ENCODE results near the gene CEP170.
"Not testable (repeated sequence)": the region's sequence is repeated elsewhere in the genome, so short reads cannot be mapped to it uniquely, and the experiment has no call there.

The CEP170 gene

GRCh38 chr1:243177792-243178191 lies 77.3 kb downstream of the CEP170 start:
- DNase-seq (ENCODE audit: low read depth, low spot score): not testable (repeated sequence)

DNA sequence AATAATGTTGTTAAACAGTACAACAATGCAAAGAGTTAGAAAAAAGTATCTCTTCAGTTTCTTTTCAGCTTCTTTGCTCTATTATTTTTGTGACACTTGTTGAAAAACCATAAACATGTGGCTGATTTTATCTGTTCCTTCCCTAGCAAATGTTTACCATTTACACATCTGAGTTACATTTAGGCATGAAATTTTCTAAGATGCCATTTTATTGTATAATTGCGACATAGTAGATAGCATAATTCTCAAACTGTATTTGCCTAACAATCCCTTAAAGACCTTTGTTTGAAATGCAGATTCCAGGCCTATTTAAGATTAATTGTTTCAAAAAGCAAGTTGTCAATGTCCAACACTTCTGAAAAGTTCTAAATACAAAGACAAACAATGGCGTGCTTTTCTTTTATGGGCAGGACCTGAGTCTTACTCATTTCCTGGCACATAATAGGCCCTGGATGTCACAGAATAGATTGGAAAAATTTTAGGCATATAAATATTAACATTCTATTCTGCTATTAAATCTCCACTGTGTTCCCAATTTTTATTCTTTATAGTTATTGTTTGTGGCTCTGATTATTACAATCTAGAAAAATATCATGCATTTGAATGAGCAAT lies 81.2 kb downstream of the CEP170 start:
- not testable (repeated sequence) for DNase-seq (ENCODE audit: low read depth, low spot score)

- DNase-seq (ENCODE audit: low read depth, low spot score): not testable (repeated sequence)
Observed at GRCh38 chr1:243164911-243165310, 90.2 kb downstream of the CEP170 start.

GRCh38 chr1:243150906-243151305 lies 104.2 kb downstream of the CEP170 start:
- not testable (repeated sequence) for DNase-seq (ENCODE audit: low read depth, low spot score)

DNA sequence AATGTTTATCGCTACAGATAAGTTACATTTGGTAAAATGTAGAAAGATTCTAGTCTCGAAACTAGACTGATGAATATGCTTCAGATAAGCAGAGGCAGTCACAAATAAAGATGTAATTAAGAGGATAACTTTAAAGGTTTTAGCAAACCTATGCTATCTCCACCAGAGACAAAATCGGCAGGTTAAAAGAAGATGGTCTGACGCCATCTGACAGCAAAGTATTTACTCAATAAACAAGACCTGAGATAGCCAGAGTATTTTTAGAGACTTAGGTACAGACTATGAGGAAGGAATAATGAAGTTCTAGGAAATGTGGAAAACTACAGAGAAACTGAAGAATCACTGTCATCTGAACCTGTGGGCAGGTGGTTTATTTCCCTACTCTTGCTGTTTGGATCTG lies 106.0 kb downstream of the CEP170 start:
- not testable (repeated sequence) for DNase-seq (ENCODE audit: low read depth, low spot score)

GRCh38 chr1:243147351-243147750 lies 107.7 kb downstream of the CEP170 start:
- not testable (repeated sequence) for DNase-seq (ENCODE audit: low read depth, low spot score)

DNA sequence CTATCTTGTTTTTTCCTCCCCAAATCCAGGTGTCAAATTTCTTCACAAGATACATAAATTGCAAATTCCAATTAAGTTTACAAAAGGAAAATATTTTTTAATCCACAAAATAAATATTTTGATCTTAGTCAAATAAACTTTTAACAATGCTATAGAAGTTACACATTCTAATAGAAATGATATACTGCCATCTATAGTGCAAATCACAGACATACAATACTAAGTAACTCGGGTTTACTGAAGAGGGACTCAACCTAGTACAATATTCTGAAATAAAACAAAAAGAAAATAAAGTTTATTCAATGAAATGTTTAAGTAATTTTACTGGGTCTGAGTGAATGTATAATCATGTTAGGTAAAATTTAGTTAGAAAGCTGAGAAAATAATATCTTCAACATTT lies 114.6 kb downstream of the CEP170 start:
- not testable (repeated sequence) for DNase-seq (ENCODE audit: low read depth, low spot score)

DNA sequence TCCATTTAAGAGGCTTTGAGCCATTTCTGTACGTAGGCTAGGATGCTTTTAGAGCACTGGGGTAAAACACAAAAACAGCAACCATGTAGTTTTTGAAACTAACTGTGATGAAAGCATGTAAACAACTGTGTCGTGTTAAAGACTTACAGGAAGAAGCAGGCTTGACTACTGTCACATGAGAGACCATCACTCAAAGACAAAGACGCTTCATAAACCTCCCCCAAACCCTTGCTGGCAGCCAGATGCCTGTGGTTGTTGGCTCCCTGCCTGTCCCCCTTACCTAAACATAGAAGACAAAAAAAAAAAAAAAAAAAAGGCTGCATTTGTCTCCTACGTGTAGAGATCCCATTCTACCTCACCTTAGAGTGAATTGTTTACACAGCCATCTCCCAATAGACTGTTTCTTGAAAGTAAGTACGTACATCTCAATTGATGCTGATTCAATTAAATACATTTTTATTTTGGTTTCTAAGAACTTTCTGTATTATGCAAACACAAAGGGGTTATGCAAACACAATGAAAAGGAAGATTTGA lies 132.1 kb downstream of the CEP170 start:
- DNase-seq (ENCODE audit: low read depth, low spot score): not testable (repeated sequence)

DNA sequence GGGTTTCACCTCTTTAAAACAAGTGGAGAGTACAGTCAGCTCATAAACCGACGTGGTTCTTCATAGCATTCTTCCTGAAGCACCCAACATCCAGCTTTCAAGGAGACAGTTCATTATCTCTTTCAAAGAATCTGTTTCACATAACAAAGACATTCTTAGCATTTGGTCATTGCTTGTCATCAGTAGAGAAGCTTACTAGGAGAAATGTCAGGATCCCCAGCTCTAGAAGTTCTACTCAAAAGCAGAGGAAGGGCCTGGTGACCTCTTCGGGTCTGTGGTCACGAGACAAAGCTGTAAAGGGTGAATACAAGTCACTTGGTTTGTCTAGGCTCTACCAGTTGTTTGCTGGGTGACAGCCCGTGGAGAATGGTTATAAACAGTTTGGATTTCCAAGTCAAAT lies 133.1 kb downstream of the CEP170 start:
- not testable (repeated sequence) for DNase-seq (ENCODE audit: low read depth, low spot score)

DNA sequence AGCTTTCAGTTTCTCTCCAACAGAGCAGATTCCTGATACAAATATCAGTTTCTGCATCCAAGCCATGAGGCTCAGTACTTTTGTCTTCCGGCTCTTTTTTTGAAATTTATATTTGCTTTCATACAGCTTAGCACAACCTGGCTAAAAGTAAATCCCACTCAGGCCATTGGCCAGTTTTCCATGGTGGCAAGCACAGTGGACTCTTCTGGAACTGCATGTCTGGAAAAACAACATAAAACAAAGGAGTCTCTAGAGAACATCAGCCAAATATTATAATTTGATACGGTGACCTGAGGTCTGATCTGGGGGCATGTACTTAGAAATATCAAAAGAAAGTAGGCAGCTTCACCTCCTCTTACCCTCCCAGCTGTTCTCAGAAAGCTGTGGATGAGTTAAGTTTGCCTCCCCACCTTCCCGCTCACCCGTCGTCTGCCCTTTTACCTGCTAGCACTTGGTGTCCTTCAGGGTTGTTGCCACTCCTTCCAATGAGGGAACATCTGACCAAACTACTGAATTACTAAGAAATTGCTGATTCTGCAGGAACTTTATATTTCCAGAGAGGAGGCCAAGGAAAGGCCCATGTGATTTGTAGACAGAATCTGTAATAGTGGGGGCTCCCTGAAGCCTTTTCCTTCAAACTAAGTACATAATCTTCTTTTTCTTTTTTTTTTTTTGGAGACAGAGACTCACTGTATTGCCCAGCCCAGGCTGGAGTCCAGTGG lies 136.3 kb downstream of the CEP170 start:
- DNase-seq (ENCODE audit: low read depth, low spot score): not testable (repeated sequence)

DNA sequence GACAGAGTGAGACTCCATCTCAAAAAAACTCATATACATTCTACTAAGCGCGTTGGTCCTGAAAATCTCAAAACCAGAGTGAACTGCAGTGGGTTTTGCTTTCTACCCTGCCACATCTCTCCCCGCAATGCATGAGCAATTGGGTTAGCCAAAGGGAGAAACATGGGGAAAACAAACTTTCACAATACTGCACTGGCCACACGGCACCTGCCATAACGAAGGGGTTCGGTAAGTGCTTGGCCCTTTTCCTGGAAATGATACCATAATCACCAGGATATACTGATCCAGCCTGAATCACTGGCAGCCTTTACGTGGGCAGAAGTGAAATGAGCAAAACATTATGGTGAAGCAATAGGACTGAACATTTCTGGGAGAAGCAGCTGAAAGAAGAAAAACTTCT lies 138.9 kb downstream of the CEP170 start:
- DNase-seq (ENCODE audit: low read depth, low spot score): not testable (repeated sequence)

- not testable (repeated sequence) for DNase-seq (ENCODE audit: low read depth, low spot score)
Observed at GRCh38 chr1:243114769-243115168, 140.3 kb downstream of the CEP170 start.

GRCh38 chr1:243114059-243114713 lies 140.9 kb downstream of the CEP170 start:
- DNase-seq (ENCODE audit: low read depth, low spot score): peak; percentile 47

- DNase-seq (ENCODE audit: low read depth, low spot score): not testable (repeated sequence)
Observed at GRCh38 chr1:243107171-243107570, 147.9 kb downstream of the CEP170 start.

- not testable (repeated sequence) for DNase-seq (ENCODE audit: low read depth, low spot score)
Observed at GRCh38 chr1:243105652-243106332, 149.3 kb downstream of the CEP170 start.

- DNase-seq (ENCODE audit: low read depth, low spot score): not testable (repeated sequence)
Observed at GRCh38 chr1:243105104-243105503, 150.0 kb downstream of the CEP170 start.

GRCh38 chr1:243104452-243104851 lies 150.6 kb downstream of the CEP170 start:
- DNase-seq (ENCODE audit: low read depth, low spot score): not testable (repeated sequence)

- DNase-seq (ENCODE audit: low read depth, low spot score): not testable (repeated sequence)
Observed at GRCh38 chr1:243101551-243102050, 153.5 kb downstream of the CEP170 start.

GRCh38 chr1:243087368-243087767 lies 167.7 kb downstream of the CEP170 start:
- DNase-seq (ENCODE audit: low read depth, low spot score): not testable (repeated sequence)

Measured in iPS DF 19.7 (cell line).